Natural killer cell (primary cell): ENCODE data around the gene PSMC5. TPM values are rescaled to one million over a fixed set of nuclear protein-coding genes. Genes with fewer than 3 reads are reported as not detected.
"Not testable (repeated sequence)": the region's sequence is repeated elsewhere in the genome, so short reads cannot be mapped to it uniquely, and the experiment has no call there.

Source experiments
- ATAC-seq, 3 donors: fragments of 150-1000 bp in 2 of 3; fragments of 200-7000 bp in 1 of 3; cut with Tn5 transposase; 1 replicate in 1 of 3; 2 replicates in 2 of 3; pipeline ENCODE4 v1.10.0; 2021; ENCODE audit warnings: mild to moderate bottlenecking in 2 of 3, moderate library complexity in 2 of 3
- DNase-seq, 2 donors: peaks; one replicate each; pipeline versions ENCODE4 v3.0.0 to v3.0.0-alpha.2; 2013 to 2021; ENCODE audit warnings: mixed read lengths in 1 of 2
- H3K27ac ChIP-seq: one replicate; pipeline ENCODE4 v1.5.1; 2013; ENCODE audit warnings: mild to moderate bottlenecking, low read length
- H3K27me3 ChIP-seq: one replicate; pipeline ENCODE4 v1.6.1; 2013; ENCODE audit warnings: low read length; ENCODE audit not compliant: control insufficient read depth, insufficient read depth
- H3K36me3 ChIP-seq: one replicate; pipeline ENCODE4 v1.6.1; 2013; ENCODE audit warnings: low read length; ENCODE audit not compliant: control insufficient read depth, insufficient read depth
- H3K4me1 ChIP-seq: one replicate; pipeline ENCODE4 v1.6.1; 2013; ENCODE audit warnings: low read length; ENCODE audit not compliant: control insufficient read depth, insufficient read depth
- H3K4me3 ChIP-seq: one replicate; pipeline ENCODE4 v1.5.1; 2013; ENCODE audit warnings: low read length
- H3K9me3 ChIP-seq: one replicate; pipeline ENCODE4 v1.6.1; 2013; ENCODE audit warnings: low read length; ENCODE audit not compliant: control insufficient read depth, insufficient read depth
- H3K27ac Mint-ChIP-seq, 2 donors: one replicate each; pipeline ENCODE4 v1.8.0; 2022; ENCODE audit warnings: mild to moderate bottlenecking in 2 of 2, mixed read lengths in 2 of 2, moderate library complexity in 1 of 2
- H3K27me3 Mint-ChIP-seq, 2 donors: one replicate each; pipeline ENCODE4 v1.8.0; 2022; ENCODE audit warnings: low read depth in 2 of 2, mixed read lengths in 2 of 2
- H3K36me3 Mint-ChIP-seq: one replicate; pipeline ENCODE4 v1.8.0; 2022; ENCODE audit warnings: mixed read lengths
- H3K4me1 Mint-ChIP-seq, 2 donors: one replicate each; pipeline ENCODE4 v1.8.0; 2022; ENCODE audit warnings: mixed read lengths in 2 of 2
- H3K4me3 Mint-ChIP-seq: one replicate; pipeline ENCODE4 v1.8.0; 2022; ENCODE audit warnings: mild to moderate bottlenecking, moderate library complexity, mixed read lengths
- H3K9me3 Mint-ChIP-seq, 2 donors: one replicate each; pipeline ENCODE4 v1.8.0; 2022; ENCODE audit warnings: mixed read lengths in 2 of 2
- WGBS: methylation state at CpG from one replicate; pipeline ENCODE4 v1.1.7; 2013; ENCODE audit warnings: missing lambda C conversion rate; ENCODE audit not compliant: insufficient coverage; 5-methylcytosine and 5-hydroxymethylcytosine counted together
- intact Hi-C: fragments of 100-400 bp; cut with micrococcal nuclease; formaldehyde crosslinking; loops from one replicate; pipeline ENCODE4 v1.14.2; 2022
- total RNA-seq, 4 donors: library from RNA; stranded (reverse); fragments of 120-200 nt in 1 of 4; gene quantifications; one replicate each; pipeline versions ENCODE4 v1.2.3 to v1.2.4, GENCODE V29; 2013 to 2022
- TF ChIP-seq, protein P1 (sequence below): fragments of 200-600 bp; IDR thresholded peaks from one replicate; pipeline ENCODE4 v1.8.0; 2022; ENCODE audit warnings: antibody characterized with exemption

PSMC5 gene
- total RNA-seq, 3 donors from 2014 or later (not counting 1 experiment from before 2014, with no cell fraction given), result 91.3 to 114 (median 100) TPM

DNA sequence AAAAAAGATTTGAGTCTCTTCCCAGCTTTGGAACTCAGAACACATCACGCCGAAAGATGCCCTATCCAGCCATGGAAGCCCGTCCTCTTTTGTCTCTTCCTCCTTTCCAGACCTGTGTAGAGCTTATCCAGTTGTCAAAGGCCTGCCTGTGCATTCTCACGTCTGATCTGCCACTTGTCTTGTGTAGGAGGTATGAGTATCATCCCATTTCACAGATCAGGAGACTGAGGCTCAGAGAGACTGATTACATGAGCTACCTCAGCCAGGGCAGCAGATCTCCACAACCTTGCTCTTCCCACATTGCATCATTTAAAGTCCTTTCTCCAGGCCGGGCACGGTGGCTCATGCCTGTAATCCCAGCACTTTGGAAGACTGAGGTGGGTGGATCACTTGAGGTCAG is 47.5 kb downstream of the PSMC5 start:
- intact Hi-C loops, H3K27me3 Mint-ChIP-seq, H3K4me3 Mint-ChIP-seq, H3K9me3 ChIP-seq, ATAC-seq, H3K27ac ChIP-seq, H3K27ac Mint-ChIP-seq, H3K27me3 ChIP-seq, H3K4me3 ChIP-seq, H3K4me1 ChIP-seq, H3K4me1 Mint-ChIP-seq, H3K36me3 ChIP-seq, H3K36me3 Mint-ChIP-seq, H3K9me3 Mint-ChIP-seq, DNase-seq: not testable (repeated sequence)
- 95% methylated on average over 2 of the region's 6 CpGs for WGBS

DNA sequence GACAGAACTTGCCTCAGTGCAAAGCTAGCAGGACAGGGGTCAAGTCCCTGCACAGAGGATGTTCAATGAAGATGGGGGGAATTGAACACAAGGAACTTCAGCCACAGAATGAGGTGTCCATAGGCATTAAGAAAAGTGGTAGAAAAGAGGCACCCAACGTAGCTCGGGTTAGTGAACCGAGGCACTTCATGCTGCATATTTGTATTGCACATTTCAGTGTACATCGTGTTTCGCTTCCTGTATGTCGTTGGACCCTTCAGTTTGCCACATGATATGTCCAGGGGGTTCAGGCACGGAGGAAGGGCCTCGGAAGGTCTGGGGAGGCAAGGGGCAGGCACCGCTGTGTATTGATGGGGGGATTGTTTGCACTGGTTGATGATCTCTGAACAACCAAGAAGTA is 51.2 kb downstream of the PSMC5 start:
- H3K4me3 ChIP-seq, H3K4me1 Mint-ChIP-seq, DNase-seq, H3K4me1 ChIP-seq, intact Hi-C loops, H3K36me3 Mint-ChIP-seq, H3K27ac ChIP-seq, H3K9me3 Mint-ChIP-seq, H3K9me3 ChIP-seq, H3K36me3 ChIP-seq, ATAC-seq, H3K27me3 ChIP-seq, H3K4me3 Mint-ChIP-seq, H3K27ac Mint-ChIP-seq: not testable (repeated sequence)
- WGBS, result 82% methylated on average over 9 of the region's 9 CpGs
- H3K27me3 Mint-ChIP-seq, result peaks cover 0 to 10% of the 10 kb centered on the region in 2 donors

DNA sequence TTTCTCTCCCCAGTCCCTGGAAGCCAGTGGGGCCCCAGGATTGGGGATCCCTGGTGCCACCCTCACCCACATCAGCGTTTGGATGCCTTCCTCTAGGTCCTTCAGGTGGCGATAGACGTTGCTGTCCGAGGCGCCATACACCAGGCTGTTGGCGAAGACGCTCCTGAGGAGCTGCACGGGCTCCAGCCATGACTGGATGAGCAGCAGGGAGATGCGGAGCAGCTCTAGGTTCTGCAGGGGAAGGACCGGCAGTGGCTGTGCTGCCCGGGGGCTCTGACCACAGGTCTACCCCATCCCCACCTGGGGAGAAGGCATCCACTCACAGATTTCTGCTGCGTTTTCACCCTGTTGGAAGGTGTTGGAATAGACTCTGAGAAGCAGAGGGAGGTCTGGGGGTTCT is 53.5 kb downstream of the PSMC5 start:
- intact Hi-C loops, result no loop called here
- no peak overlapping the region for H3K27ac Mint-ChIP-seq

DNA sequence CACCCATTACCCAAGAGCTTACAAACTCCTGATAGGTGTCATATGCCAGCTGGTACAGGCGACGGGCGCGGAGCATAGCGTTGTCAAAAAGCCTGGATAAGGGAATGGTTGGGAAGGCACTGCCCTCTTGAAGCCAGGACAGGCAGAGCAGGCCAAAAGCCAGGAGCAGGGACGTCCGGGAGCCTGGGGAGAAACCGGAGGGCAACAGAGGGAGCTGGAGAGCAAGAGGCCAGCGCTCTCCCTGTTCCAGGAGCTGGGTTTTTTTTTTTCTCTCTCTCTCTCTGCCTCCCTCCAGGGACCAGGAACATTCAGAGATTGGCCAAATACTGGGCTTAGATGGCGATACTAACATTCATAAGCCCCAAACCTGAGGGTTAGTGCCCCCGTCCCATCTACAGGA is 54.1 kb downstream of the PSMC5 start:
- H3K27ac Mint-ChIP-seq, result not testable (repeated sequence)

More for the DNA sequence above, 53.5 kb downstream of the PSMC5 start:
- H3K4me1 Mint-ChIP-seq, result no peaks in the 10 kb centered on the region
- H3K36me3 Mint-ChIP-seq, result no peaks in the 10 kb centered on the region
- no peaks in the 10 kb centered on the region for H3K4me1 ChIP-seq
- H3K4me3 Mint-ChIP-seq, result no peak overlapping the region
- no peak for ATAC-seq
- H3K27me3 Mint-ChIP-seq, result peaks cover 0 to 8% of the 10 kb centered on the region in 2 donors
- no peaks in the 10 kb centered on the region for H3K36me3 ChIP-seq
- TF ChIP-seq, protein P1, sequence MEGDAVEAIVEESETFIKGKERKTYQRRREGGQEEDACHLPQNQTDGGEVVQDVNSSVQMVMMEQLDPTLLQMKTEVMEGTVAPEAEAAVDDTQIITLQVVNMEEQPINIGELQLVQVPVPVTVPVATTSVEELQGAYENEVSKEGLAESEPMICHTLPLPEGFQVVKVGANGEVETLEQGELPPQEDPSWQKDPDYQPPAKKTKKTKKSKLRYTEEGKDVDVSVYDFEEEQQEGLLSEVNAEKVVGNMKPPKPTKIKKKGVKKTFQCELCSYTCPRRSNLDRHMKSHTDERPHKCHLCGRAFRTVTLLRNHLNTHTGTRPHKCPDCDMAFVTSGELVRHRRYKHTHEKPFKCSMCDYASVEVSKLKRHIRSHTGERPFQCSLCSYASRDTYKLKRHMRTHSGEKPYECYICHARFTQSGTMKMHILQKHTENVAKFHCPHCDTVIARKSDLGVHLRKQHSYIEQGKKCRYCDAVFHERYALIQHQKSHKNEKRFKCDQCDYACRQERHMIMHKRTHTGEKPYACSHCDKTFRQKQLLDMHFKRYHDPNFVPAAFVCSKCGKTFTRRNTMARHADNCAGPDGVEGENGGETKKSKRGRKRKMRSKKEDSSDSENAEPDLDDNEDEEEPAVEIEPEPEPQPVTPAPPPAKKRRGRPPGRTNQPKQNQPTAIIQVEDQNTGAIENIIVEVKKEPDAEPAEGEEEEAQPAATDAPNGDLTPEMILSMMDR, result no peak
- H3K27ac ChIP-seq, result no peak overlapping the region
- H3K9me3 ChIP-seq, result no peaks in the 10 kb centered on the region
- 87% methylated on average over 12 of the region's 12 CpGs for WGBS
- no peak overlapping the region for H3K4me3 ChIP-seq
- no peaks in the 10 kb centered on the region for H3K9me3 Mint-ChIP-seq
- no peak for DNase-seq
- H3K27me3 ChIP-seq, result no peaks in the 10 kb centered on the region

More for the DNA sequence above, 54.1 kb downstream of the PSMC5 start:
- DNase-seq, H3K4me3 ChIP-seq, ATAC-seq, H3K4me1 ChIP-seq, H3K9me3 Mint-ChIP-seq, H3K36me3 Mint-ChIP-seq, H3K9me3 ChIP-seq, H3K27ac ChIP-seq, H3K36me3 ChIP-seq, H3K27me3 ChIP-seq, H3K27me3 Mint-ChIP-seq, intact Hi-C loops, H3K4me3 Mint-ChIP-seq, H3K4me1 Mint-ChIP-seq: not testable (repeated sequence)
- 89% methylated on average over 11 of the region's 11 CpGs for WGBS

Other genes starting within 250 kb of the PSMC5 start
- gene TACO1, start 226.5 kb upstream of the PSMC5 start, total RNA-seq, result 10 to 100 TPM in 1 of 3 donors, 1 to 10 TPM in 2; 7.1 to 10.9 (median 9.2) TPM
- 10 to 100 TPM; 82.0 to 89.2 (median 88.5) TPM for gene MAP3K3, start 205.0 kb upstream of the PSMC5 start, total RNA-seq
- gene LIMD2, start 127.3 kb upstream of the PSMC5 start, total RNA-seq, result 100 to 1,000 TPM; 513 to 546 (median 524) TPM
- 10 to 100 TPM; 72.6 to 83.1 (median 78.2) TPM for gene STRADA, start 85.6 kb upstream of the PSMC5 start, total RNA-seq
- 10 to 100 TPM; 37.9 to 45.2 (median 41.7) TPM for gene CCDC47, start 53.8 kb upstream of the PSMC5 start, total RNA-seq
- 100 to 1,000 TPM in 2 of 3 donors, 10 to 100 TPM in 1; 80.1 to 127 (median 110) TPM for gene DDX42, start 53.3 kb upstream of the PSMC5 start, total RNA-seq
- gene FTSJ3, start 232 bp downstream of the PSMC5 start, total RNA-seq, result 10 to 100 TPM; 35.2 to 53.5 (median 51.6) TPM
- gene SMARCD2, start 15.3 kb downstream of the PSMC5 start, total RNA-seq, result 100 to 1,000 TPM; 131 to 162 (median 139) TPM
- gene CSH2, start 46.2 kb downstream of the PSMC5 start, total RNA-seq, result not detected
- not detected for gene GH2, start 54.5 kb downstream of the PSMC5 start, total RNA-seq
- gene CSH1, start 69.1 kb downstream of the PSMC5 start, total RNA-seq, result not detected
- not detected for gene CSHL1, start 83.8 kb downstream of the PSMC5 start, total RNA-seq
- not detected for gene GH1, start 91.4 kb downstream of the PSMC5 start, total RNA-seq
- gene CD79B, start 104.9 kb downstream of the PSMC5 start, total RNA-seq, result 10 to 100 TPM; 26.9 to 28.9 (median 27.2) TPM
- under 1 TPM; 0.10 to 0.14 (median 0.14) TPM for gene SCN4A, start 145.5 kb downstream of the PSMC5 start, total RNA-seq
- 1 to 10 TPM in 2 of 3 donors, under 1 TPM in 1; 0.92 to 1.6 (median 1.6) TPM for gene PRR29, start 170.9 kb downstream of the PSMC5 start, total RNA-seq
- 10 to 100 TPM; 73.2 to 91.0 (median 78.0) TPM for gene ICAM2, start 193.2 kb downstream of the PSMC5 start, total RNA-seq